ENCODE measurements around the gene SLC27A5.

SLC27A5 gene

GRCh38 chr19:58535857-58536256, 24.1 kb upstream of the SLC27A5 start:
- CTCF ChIA-PET: no interaction called here
- TF ChIP-seq ZNF341 (tag by site-specific recombination; IDR thresholded peaks at IDR 0.05; ENCODE audit: low read depth) (no peak), ZNF529 (tag by site-specific recombination; IDR thresholded peaks at IDR 0.05; ENCODE audit: insufficient replicate concordance) (no peak), ZNF473 (tag by site-specific recombination; IDR thresholded peaks at IDR 0.05) (no peak), ZNF513 (tag by site-specific recombination; IDR thresholded peaks at IDR 0.05) (no peak), ZNF398 (tag by site-specific recombination; IDR thresholded peaks at IDR 0.05) (no peak), ZNF302 (tag by site-specific recombination; IDR thresholded peaks at IDR 0.05; ENCODE audit: low read depth) (no peak), ZNF404 (tag by site-specific recombination; IDR thresholded peaks at IDR 0.05) (no peak), ZNF571 (tag by site-specific recombination; IDR thresholded peaks at IDR 0.05) (no peak), ZNF174 (tag by site-specific recombination; IDR thresholded peaks at IDR 0.05) (no peak), ZBTB7A (tag by site-specific recombination; IDR thresholded peaks at IDR 0.05; ENCODE audit: low read depth) (no peak), ZBTB6 (tag by site-specific recombination; IDR thresholded peaks at IDR 0.05) (no peak), ZNF670 (tag by site-specific recombination; IDR thresholded peaks at IDR 0.05; ENCODE audit: low read depth) (no peak), ZNF830 (tag by site-specific recombination; IDR thresholded peaks at IDR 0.05; ENCODE audit: low read depth) (no peak), ZNF544 (tag by site-specific recombination; IDR thresholded peaks at IDR 0.05) (no peak), ZNF530 (tag by site-specific recombination; IDR thresholded peaks at IDR 0.05; ENCODE audit: low read depth) (no peak), ZNF133 (tag by site-specific recombination; IDR thresholded peaks at IDR 0.05) (no peak)
- POLR2A ChIA-PET: interaction anchor here (0.7 to 3.1 kb wide), 3 partner anchors 8 to 174 kb away, joined by 3 to 21 read pairs (median 4); partner anchors contain the start of genes TRIM28 and ZBTB45
- Histone ChIP-seq H3K27ac (ENCODE audit: extremely low read depth, low read depth, low read length) (no peak overlapping the region), H3K9me3 (ENCODE audit: control insufficient read depth, insufficient read depth, low read depth, low read length) (no peaks in the 10 kb centered on the region), H3K36me3 (ENCODE audit: control insufficient read depth in 2 of 2, insufficient read depth in 1 of 2, low read length in 2 of 2) (no peaks in the 10 kb centered on the region), H3K4me1 (ENCODE audit: control insufficient read depth, insufficient read depth, low read length) (no peaks in the 10 kb centered on the region), H3K4me3 (ENCODE audit: low read depth, low read length) (no peak overlapping the region)

GRCh38 chr19:58531034-58531840, 19.4 kb upstream of the SLC27A5 start:
- Histone ChIP-seq H3K27ac (ENCODE audit: extremely low read depth, low read depth, low read length) (no peak overlapping the region), H3K36me3 (ENCODE audit: control insufficient read depth in 2 of 2, insufficient read depth in 1 of 2, low read length in 2 of 2) (no peaks in the 10 kb centered on the region), H3K4me3 (ENCODE audit: low read depth, low read length) (no peak overlapping the region), H3K4me1 (ENCODE audit: control insufficient read depth, insufficient read depth, low read length) (no peaks in the 10 kb centered on the region), H3K9me3 (ENCODE audit: control insufficient read depth, insufficient read depth, low read depth, low read length) (no peaks in the 10 kb centered on the region)
- ChIA-PET POLR2A (interaction anchor here (1.1 to 1.3 kb wide), 2 partner anchors 12 to 13 kb away, joined by 3 to 5 read pairs; partner anchors contain the start of genes TRIM28 and ZBTB45), CTCF (interaction anchor here (0.9 to 1.4 kb wide), 2 partner anchors 11 to 12 kb away, joined by 6 to 9 read pairs; partner anchors contain the start of genes TRIM28 and ZBTB45)
- TF ChIP-seq ZNF324 (tag by site-specific recombination; IDR thresholded peaks at IDR 0.05) (no peak), ZNF18 (tag by site-specific recombination; IDR thresholded peaks at IDR 0.05) (no peak), ZNF658 (tag by site-specific recombination; IDR thresholded peaks at IDR 0.05) (no peak), REST (tag by site-specific recombination; IDR thresholded peaks at IDR 0.05) (no peak), ZSCAN5A (tag by site-specific recombination; IDR thresholded peaks at IDR 0.05) (no peak)
